CD14-positive monocyte (primary cell): ENCODE data around the gene IQGAP2. TPM values are rescaled to one million over a fixed set of nuclear protein-coding genes. Genes with fewer than 3 reads are reported as not detected.
A peak's percentile ranks its signal among the peaks of the same experiment; 100 is the strongest.

Experiments
- DNase-seq, 3 donors: peaks; one replicate each; pipeline ENCODE4 v3.0.0-alpha.2; 2011 to 2022
- H2AFZ ChIP-seq: 2 replicates; pipeline ENCODE4 v1.6.0; 2012; ENCODE audit warnings: mild to moderate bottlenecking, low read depth, low read length, inconsistent platforms; ENCODE audit not compliant: insufficient read depth, poor library complexity, severe bottlenecking
- H3K27ac ChIP-seq, 2 donors: 1 replicate in 1 of 2; 2 replicates in 1 of 2; pipeline ENCODE4 v1.5.1; 2012 to 2013; ENCODE audit warnings: low read length in 2 of 2, control low read depth in 1 of 2, inconsistent platforms in 1 of 2, low read depth in 1 of 2, mild to moderate bottlenecking in 1 of 2
- H3K27me3 ChIP-seq, 2 donors: one replicate each; pipeline versions ENCODE4 v1.6.0 to v1.6.1; 2011 to 2013; ENCODE audit warnings: low read length in 2 of 2; ENCODE audit not compliant: control insufficient read depth in 2 of 2, insufficient read depth in 2 of 2
- H3K36me3 ChIP-seq, 2 donors: replicated peaks in 1 of 2; 1 replicate in 1 of 2; 2 replicates in 1 of 2; pipeline versions ENCODE4 v1.5.1 to v1.6.1; 2012 to 2013; ENCODE audit warnings: low read length in 2 of 2, control low read depth in 1 of 2, inconsistent platforms in 1 of 2, mild to moderate bottlenecking in 1 of 2; ENCODE audit not compliant: insufficient read depth in 2 of 2, control insufficient read depth in 1 of 2
- H3K4me1 ChIP-seq, 2 donors: 1 replicate in 1 of 2; 2 replicates in 1 of 2; pipeline versions ENCODE4 v1.5.1 to v1.6.1; 2012 to 2013; ENCODE audit warnings: low read length in 2 of 2, control low read depth in 1 of 2, inconsistent platforms in 1 of 2, mild to moderate bottlenecking in 1 of 2, moderate library complexity in 1 of 2; ENCODE audit not compliant: insufficient read depth in 2 of 2, control insufficient read depth in 1 of 2
- H3K4me2 ChIP-seq: replicated peaks from 2 replicates; pipeline ENCODE3; 2012; ENCODE audit warnings: low read length, moderate library complexity, mild to moderate bottlenecking; ENCODE audit not compliant: poor library complexity, severe bottlenecking; ENCODE audit errors: extremely low read depth
- H3K4me3 ChIP-seq, 3 experiments: fragments of 200-600 bp in 1 of 3; sonication (generic) in 1 of 3; replicated peaks in 1 of 3; 1 replicate in 2 of 3; 2 replicates in 1 of 3; pipeline ENCODE4 v1.5.1; 2011 to 2013; ENCODE audit warnings: low read length in 3 of 3, mild to moderate bottlenecking in 3 of 3, control low read depth in 2 of 3, low read depth in 2 of 3, inconsistent platforms in 1 of 3, moderate library complexity in 1 of 3
- H3K79me2 ChIP-seq: 2 replicates; pipeline ENCODE4 v1.6.0; 2012; ENCODE audit warnings: mild to moderate bottlenecking, control low read depth, inconsistent platforms, low read length, moderate library complexity; ENCODE audit not compliant: insufficient read depth
- H3K9ac ChIP-seq: 2 replicates; pipeline ENCODE4 v1.6.0; 2017; ENCODE audit warnings: low read length, mild to moderate bottlenecking; ENCODE audit not compliant: insufficient read depth, poor library complexity, severe bottlenecking
- H3K9me3 ChIP-seq, 2 donors: replicated peaks in 1 of 2; 1 replicate in 1 of 2; 2 replicates in 1 of 2; pipeline versions ENCODE4 v1.5.1 to v1.6.1; 2012 to 2013; ENCODE audit warnings: low read length in 2 of 2, control low read depth in 1 of 2; ENCODE audit not compliant: control insufficient read depth in 1 of 2, insufficient read depth in 1 of 2
- H4K20me1 ChIP-seq: 2 replicates; pipeline ENCODE4 v1.6.0; 2012; ENCODE audit warnings: mild to moderate bottlenecking, low read length, control low read depth, moderate library complexity; ENCODE audit not compliant: insufficient read depth
- H3K27ac Mint-ChIP-seq, 7 donors: one replicate each; pipeline ENCODE4 v1.8.0; 2020; ENCODE audit warnings: mild to moderate bottlenecking in 7 of 7, mixed read lengths in 7 of 7, moderate library complexity in 6 of 7, inconsistent platforms in 2 of 7
- H3K27me3 Mint-ChIP-seq, 3 donors: one replicate each; pipeline ENCODE4 v1.8.0; 2021 to 2022; ENCODE audit warnings: low read depth in 3 of 3, mild to moderate bottlenecking in 3 of 3, mixed read lengths in 3 of 3, moderate library complexity in 3 of 3, inconsistent platforms in 1 of 3
- H3K36me3 Mint-ChIP-seq, 2 donors: one replicate each; pipeline ENCODE4 v1.8.0; 2020; ENCODE audit warnings: mixed read lengths in 2 of 2, inconsistent platforms in 1 of 2, mild to moderate bottlenecking in 1 of 2
- H3K4me1 Mint-ChIP-seq: one replicate; pipeline ENCODE4 v1.8.0; 2020; ENCODE audit warnings: mild to moderate bottlenecking, mixed read lengths
- H3K4me3 Mint-ChIP-seq, 2 donors: one replicate each; pipeline ENCODE4 v1.8.0; 2020; ENCODE audit warnings: mild to moderate bottlenecking in 2 of 2, mixed read lengths in 2 of 2, moderate library complexity in 1 of 2
- H3K9me3 Mint-ChIP-seq, 7 donors: one replicate each; pipeline ENCODE4 v1.8.0; 2020 to 2022; ENCODE audit warnings: mixed read lengths in 7 of 7, mild to moderate bottlenecking in 6 of 7, moderate library complexity in 6 of 7, inconsistent platforms in 2 of 7
- CTCF ChIP-seq: fragments of 200-600 bp; IDR thresholded peaks from one replicate; pipeline ENCODE4 v1.8.0; 2022; ENCODE audit warnings: antibody characterized with exemption, mild to moderate bottlenecking
- WGBS: methylation state at CpG from one replicate; pipeline ENCODE4 v1.1.5; 2013; ENCODE audit warnings: missing lambda C conversion rate; ENCODE audit not compliant: insufficient coverage; 5-methylcytosine and 5-hydroxymethylcytosine counted together
- intact Hi-C, 2 donors: fragments of 100-400 bp; cut with micrococcal nuclease; formaldehyde crosslinking; loops; one replicate each; pipeline versions ENCODE4 v1.15.0 to v1.15.1; 2023
- polyA plus RNA-seq, 3 donors: library from polyadenylated mRNA; depleted of rRNA in 1 of 3; unstranded in 2 of 3; stranded (reverse) in 1 of 3; fragments of 300-500 nt in 2 of 3; fragments of >200 nt in 1 of 3; fragmentation: Illumina TruSeq in 2 of 3; gene quantifications; 1 replicate in 2 of 3; 2 replicates in 1 of 3; pipeline ENCODE4 v1.2.3, GENCODE V29; 2012 to 2021

Gene IQGAP2
- polyA plus RNA-seq, 3 donors = 21.4 to 50.9 (median 35.4) TPM

GRCh38 chr5:76582230-76583162 lies 179.4 kb downstream of the IQGAP2 start:
- intact Hi-C loops = loop anchor here in 1 of 2 donors (5.0 to 10.0 kb wide), 2 partner anchors 35 to 178 kb away; partner anchors contain the start of gene IQGAP2
- H3K4me3 Mint-ChIP-seq = no peak overlapping the region
- 50% methylated on average over 4 of the region's 6 CpGs for WGBS

More at GRCh38 chr5:76582230-76583162, 179.4 kb downstream of the IQGAP2 start:
- Mint-ChIP-seq H3K9me3 (no peaks in the 10 kb centered on the region), H3K27ac (peak overlapping the region; percentile 44 to 84 (median 70)), H3K4me1 (peaks cover 29% of the 10 kb centered on the region), H3K27me3 (peaks cover 0 to 1% (median 0%) of the 10 kb centered on the region in 3 donors), H3K36me3 (peaks cover 28 to 40% of the 10 kb centered on the region in 2 donors)
- DNase-seq = peak; percentile 86 to 96 (median 94)
- H3K9ac ChIP-seq = no peak overlapping the region
- peak overlapping the region; percentile 17 to 52 for H3K27ac ChIP-seq
- peaks cover 8% of the 10 kb centered on the region for H3K79me2 ChIP-seq
- no peaks in the 10 kb centered on the region for H3K9me3 ChIP-seq
- peaks cover 12 to 54% of the 10 kb centered on the region in 2 donors for H3K36me3 ChIP-seq
- H3K27me3 ChIP-seq = no peaks in the 10 kb centered on the region
- peak overlapping the region; percentile 29 for H3K4me2 ChIP-seq
- peaks cover 18 to 21% of the 10 kb centered on the region in 2 donors for H3K4me1 ChIP-seq
- peak overlapping the region in 1 of 3 experiments; percentile 7 for H3K4me3 ChIP-seq
- H2AFZ ChIP-seq = no peak overlapping the region
- TF ChIP-seq CTCF = no peak
- H4K20me1 ChIP-seq = peaks cover 55% of the 10 kb centered on the region
